ENCODE results near the gene GRAP2.
A peak's percentile ranks its signal among the peaks of the same experiment; 100 is the strongest.

Gene GRAP2

GRCh38 chr22:39900306-39901227 lies at the start of gene GRAP2:
Gene GRAP2 (plus strand): TSS chr22:39901084. CDS start chr22:39947107, 46,023 bp downstream.
- peaks cover 60% of the 10 kb centered on the region for H3K79me2 ChIP-seq (ENCODE audit: insufficient read depth, low read length)
- no peak for TF ChIP-seq EZH2phosphoT487 (IDR thresholded peaks at IDR 0.05; ENCODE audit: borderline replicate concordance)
- TF ChIP-seq CTCF (conservative IDR thresholded peaks at IDR 0.05; ENCODE audit: low read length) = no peak
- H2AFZ ChIP-seq (ENCODE audit: low read length) = no peak within 1 kb of the TSS; the same call in 1 of the 2 replicates
- peak within 1 kb of the TSS; percentile 96 for H3K9ac ChIP-seq (ENCODE audit: low read depth, low read length, poor library complexity, severe bottlenecking)
- H3F3A ChIP-seq (ENCODE audit: low read depth) = peaks cover 9% of the 10 kb centered on the region; the same call in 1 of the 2 replicates
- H3K36me3 ChIP-seq (ENCODE audit: insufficient read depth, low read length) = no peaks in the 10 kb centered on the region
- H3K4me2 ChIP-seq (ENCODE audit: low read depth, low read length, poor library complexity, severe bottlenecking) = peak within 1 kb of the TSS; percentile 94
- H3K4me3 ChIP-seq (ENCODE audit: low read length, poor library complexity, severe bottlenecking) = peak within 1 kb of the TSS; percentile 76
- H3K9me3 ChIP-seq (ENCODE audit: insufficient read depth, low read depth, low read length) = no peaks in the 10 kb centered on the region
- no peaks in the 10 kb centered on the region for H3K9me2 ChIP-seq (replicated peaks; ENCODE audit: low read depth, low read length)
- H3K27me3 ChIP-seq (ENCODE audit: insufficient read depth, low read length, poor library complexity, severe bottlenecking) = no peaks in the 10 kb centered on the region
- H3K4me1 ChIP-seq (ENCODE audit: insufficient read depth, low read length, poor library complexity, severe bottlenecking) = peaks cover 63% of the 10 kb centered on the region
- H4K20me1 ChIP-seq (ENCODE audit: insufficient read depth, low read length, poor library complexity, severe bottlenecking) = no peaks in the 10 kb centered on the region

GRCh38 chr22:39851606-39852315 lies 49.1 kb upstream of the GRAP2 start:
- TF ChIP-seq CTCF (conservative IDR thresholded peaks at IDR 0.05; ENCODE audit: low read length) = no peak
- TF ChIP-seq EZH2phosphoT487 (IDR thresholded peaks at IDR 0.05; ENCODE audit: borderline replicate concordance) = no peak
- H3K4me3 ChIP-seq (ENCODE audit: low read length, poor library complexity, severe bottlenecking) = no peak overlapping the region
- no peak overlapping the region for H3K9ac ChIP-seq (ENCODE audit: low read depth, low read length, poor library complexity, severe bottlenecking)
- no peaks in the 10 kb centered on the region for H3F3A ChIP-seq (ENCODE audit: low read depth)
- H3K36me3 ChIP-seq (ENCODE audit: insufficient read depth, low read length) = no peaks in the 10 kb centered on the region
- no peaks in the 10 kb centered on the region for H4K20me1 ChIP-seq (ENCODE audit: insufficient read depth, low read length, poor library complexity, severe bottlenecking)
- H3K27me3 ChIP-seq (ENCODE audit: insufficient read depth, low read length, poor library complexity, severe bottlenecking) = no peaks in the 10 kb centered on the region
- no peak overlapping the region for H3K4me2 ChIP-seq (ENCODE audit: low read depth, low read length, poor library complexity, severe bottlenecking)
- H3K79me2 ChIP-seq (ENCODE audit: insufficient read depth, low read length) = no peaks in the 10 kb centered on the region
- no peaks in the 10 kb centered on the region for H3K9me2 ChIP-seq (replicated peaks; ENCODE audit: low read depth, low read length)
- H3K4me1 ChIP-seq (ENCODE audit: insufficient read depth, low read length, poor library complexity, severe bottlenecking) = no peaks in the 10 kb centered on the region
- no peaks in the 10 kb centered on the region for H3K9me3 ChIP-seq (ENCODE audit: insufficient read depth, low read depth, low read length)
- H2AFZ ChIP-seq (ENCODE audit: low read length) = no peak overlapping the region

- TF ChIP-seq CTCF (conservative IDR thresholded peaks at IDR 0.05; ENCODE audit: low read length) = no peak
- TF ChIP-seq EZH2phosphoT487 (IDR thresholded peaks at IDR 0.05; ENCODE audit: borderline replicate concordance) = no peak
- no peak overlapping the region for H3K9ac ChIP-seq (ENCODE audit: low read depth, low read length, poor library complexity, severe bottlenecking)
Measured at GRCh38 chr22:39852799-39853198, 48.1 kb upstream of the GRAP2 start.

More at GRCh38 chr22:39852799-39853198, 48.1 kb upstream of the GRAP2 start:
- H3K4me3 ChIP-seq (ENCODE audit: low read length, poor library complexity, severe bottlenecking) = no peak overlapping the region
- H3K36me3 ChIP-seq (ENCODE audit: insufficient read depth, low read length) = no peaks in the 10 kb centered on the region
- H3K4me1 ChIP-seq (ENCODE audit: insufficient read depth, low read length, poor library complexity, severe bottlenecking) = no peaks in the 10 kb centered on the region
- no peaks in the 10 kb centered on the region for H3K79me2 ChIP-seq (ENCODE audit: insufficient read depth, low read length)
- H3K9me2 ChIP-seq (replicated peaks; ENCODE audit: low read depth, low read length) = no peaks in the 10 kb centered on the region
- no peaks in the 10 kb centered on the region for H3F3A ChIP-seq (ENCODE audit: low read depth)
- no peaks in the 10 kb centered on the region for H3K9me3 ChIP-seq (ENCODE audit: insufficient read depth, low read depth, low read length)
- H4K20me1 ChIP-seq (ENCODE audit: insufficient read depth, low read length, poor library complexity, severe bottlenecking) = no peaks in the 10 kb centered on the region
- no peaks in the 10 kb centered on the region for H3K27me3 ChIP-seq (ENCODE audit: insufficient read depth, low read length, poor library complexity, severe bottlenecking)
- no peak overlapping the region for H2AFZ ChIP-seq (ENCODE audit: low read length)
- no peak overlapping the region for H3K4me2 ChIP-seq (ENCODE audit: low read depth, low read length, poor library complexity, severe bottlenecking)

Data from Loucy (cell line).